Rectal smooth muscle tissue (tissue), 1 donor: ENCODE results near the gene PACC1.
"Not testable (repeated sequence)": the region's sequence is repeated elsewhere in the genome, so short reads cannot be mapped to it uniquely, and the experiment has no call there.

ENCODE experiments used
- H3K27ac ChIP-seq: one replicate; pipeline ENCODE4 v1.7.0; 2013; ENCODE audit warnings: low read depth, low read length, inconsistent platforms
- H3K27me3 ChIP-seq: one replicate; pipeline ENCODE4 v1.7.0; 2013; ENCODE audit warnings: low read length; ENCODE audit not compliant: control insufficient read depth, insufficient read depth
- H3K36me3 ChIP-seq: one replicate; pipeline ENCODE4 v1.7.0; 2013; ENCODE audit warnings: low read length; ENCODE audit not compliant: control insufficient read depth, insufficient read depth
- H3K4me1 ChIP-seq: one replicate; pipeline ENCODE4 v1.7.0; 2013; ENCODE audit warnings: low read length; ENCODE audit not compliant: control insufficient read depth, insufficient read depth
- H3K4me3 ChIP-seq: one replicate; pipeline ENCODE4 v1.7.0; 2013; ENCODE audit warnings: low read length
- H3K9ac ChIP-seq: one replicate; pipeline ENCODE4 v1.7.0; 2013; ENCODE audit warnings: low read length

The PACC1 gene

DNA sequence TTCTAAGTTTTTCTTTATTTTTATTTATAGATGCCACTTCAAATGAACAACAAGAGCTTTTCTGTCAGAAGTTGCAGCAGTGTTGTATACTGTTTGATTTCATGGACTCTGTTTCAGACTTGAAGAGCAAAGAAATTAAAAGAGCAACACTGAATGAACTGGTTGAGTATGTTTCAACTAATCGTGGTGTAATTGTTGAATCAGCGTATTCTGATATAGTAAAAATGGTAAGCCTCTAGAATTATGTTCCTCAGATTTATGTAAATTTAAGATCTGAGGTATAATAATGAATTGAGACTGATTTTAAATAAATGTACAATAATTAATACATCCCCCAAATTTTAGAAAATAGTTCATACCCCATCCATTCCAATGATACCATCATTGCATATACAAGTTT is 85.6 kb downstream of the PACC1 start:
- Histone ChIP-seq H3K27ac (no peak overlapping the region), H3K4me3 (no peak overlapping the region), H3K36me3 (no peaks in the 10 kb centered on the region), H3K9ac (no peak overlapping the region), H3K4me1 (no peaks in the 10 kb centered on the region), H3K27me3 (no peaks in the 10 kb centered on the region)

DNA sequence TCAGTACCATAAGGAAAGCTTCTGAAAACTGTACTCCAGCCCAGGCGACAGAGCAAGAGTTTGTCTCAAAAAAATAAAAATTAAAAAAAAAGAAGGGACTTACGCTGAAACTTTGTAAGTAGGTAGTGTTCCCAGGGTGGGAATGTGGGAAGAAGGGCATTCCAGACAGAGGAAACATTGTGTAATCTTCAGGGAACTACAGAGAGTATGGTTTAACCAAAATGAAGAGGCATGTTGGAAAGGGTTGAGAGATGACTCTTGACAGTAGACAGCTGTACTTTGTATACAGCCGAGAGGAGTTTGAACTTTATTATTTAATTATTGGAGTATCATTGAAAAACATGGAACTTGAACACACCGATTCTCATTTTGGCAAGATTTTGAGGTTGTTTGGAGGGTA is 86.4 kb downstream of the PACC1 start:
- H3K36me3 ChIP-seq = no peaks in the 10 kb centered on the region
- no peak overlapping the region for H3K27ac ChIP-seq
- no peaks in the 10 kb centered on the region for H3K4me1 ChIP-seq
- no peak overlapping the region for H3K4me3 ChIP-seq
- H3K27me3 ChIP-seq = no peaks in the 10 kb centered on the region
- H3K9ac ChIP-seq = no peak overlapping the region

DNA sequence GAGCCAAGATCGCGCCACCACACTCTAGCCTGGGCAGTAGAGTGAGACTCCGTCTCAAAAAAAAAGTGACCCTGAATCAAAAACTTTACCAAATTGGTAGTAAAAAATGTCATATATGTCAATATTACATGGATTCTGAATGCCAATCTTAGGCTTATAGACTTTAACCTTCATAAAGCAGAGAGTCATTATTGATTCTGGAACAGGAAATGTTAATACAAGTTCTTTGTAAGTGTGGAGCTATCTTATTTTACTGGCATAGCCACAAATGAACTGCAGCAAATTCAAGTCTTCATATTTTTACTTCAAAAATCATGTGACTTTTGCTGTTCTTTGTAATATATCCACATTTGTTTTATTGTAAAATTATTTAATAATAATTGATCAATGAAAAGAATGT is 88.1 kb downstream of the PACC1 start:
- Histone ChIP-seq H3K27me3 (no peaks in the 10 kb centered on the region), H3K27ac (no peak overlapping the region), H3K9ac (no peak overlapping the region), H3K36me3 (no peaks in the 10 kb centered on the region), H3K4me3 (no peak overlapping the region), H3K4me1 (no peaks in the 10 kb centered on the region)

DNA sequence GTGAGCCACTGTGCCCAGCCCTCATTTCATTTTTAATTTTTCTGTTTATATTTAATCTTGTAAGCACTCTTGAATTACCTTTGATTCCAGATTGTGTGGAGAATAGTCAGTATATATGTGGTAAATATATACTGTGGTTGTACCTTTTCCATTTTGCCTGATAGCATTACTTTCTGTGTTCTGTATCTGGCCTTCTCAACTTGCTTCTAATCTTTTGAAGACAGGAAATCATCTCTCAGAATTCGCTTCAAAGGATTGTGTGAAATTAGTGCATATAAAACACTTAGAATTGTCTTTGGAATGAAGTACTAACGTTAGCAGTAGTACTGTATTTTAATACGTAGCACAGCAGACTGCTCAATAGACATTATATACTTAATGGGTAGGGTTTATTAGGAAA is 91.6 kb downstream of the PACC1 start:
- H3K36me3 ChIP-seq = no peaks in the 10 kb centered on the region
- no peaks in the 10 kb centered on the region for H3K4me1 ChIP-seq
- H3K27me3 ChIP-seq = no peaks in the 10 kb centered on the region
- no peak overlapping the region for H3K27ac ChIP-seq
- H3K9ac ChIP-seq = no peak overlapping the region
- no peak overlapping the region for H3K4me3 ChIP-seq

DNA sequence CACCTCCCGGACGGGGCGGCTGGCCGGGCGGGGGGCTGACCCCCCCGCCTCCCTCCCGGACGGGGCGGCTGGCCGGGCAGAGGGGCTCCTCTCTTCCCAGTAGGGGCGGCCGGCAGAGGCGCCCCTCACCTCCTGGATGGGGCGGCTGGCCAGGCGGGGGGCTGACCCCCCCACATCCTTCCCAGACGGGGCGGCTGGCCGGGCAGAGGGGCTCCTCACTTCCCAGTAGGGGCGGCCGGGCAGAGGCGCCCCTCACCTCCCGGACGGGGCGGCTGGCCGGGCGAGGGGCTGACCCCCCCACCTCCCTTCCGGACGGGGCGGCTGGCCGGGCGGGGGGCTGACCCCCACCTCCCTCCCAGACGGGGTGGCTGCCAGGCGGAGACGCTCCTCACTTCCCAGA is 93.7 kb downstream of the PACC1 start:
- not testable (repeated sequence) for H3K36me3 ChIP-seq, H3K27ac ChIP-seq, H3K9ac ChIP-seq

DNA sequence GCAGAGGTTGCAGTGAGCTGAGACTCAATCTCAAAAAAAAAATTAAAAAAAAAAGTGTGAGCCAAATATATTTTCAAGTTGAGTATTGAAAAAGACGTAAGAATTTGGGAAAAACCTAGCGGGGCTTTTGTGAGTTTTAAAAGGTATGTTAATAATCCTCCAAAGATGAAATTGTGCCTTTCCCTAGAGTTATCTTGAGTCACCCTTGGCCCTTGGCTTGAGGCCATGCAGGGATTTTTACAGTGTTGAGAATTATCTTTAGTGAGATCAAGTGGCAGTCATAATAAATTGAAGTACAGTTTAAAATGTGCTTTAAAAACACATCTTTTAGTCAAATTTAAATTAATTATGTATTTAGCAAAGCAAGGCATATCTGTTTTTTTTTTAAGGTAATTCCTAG is 96.8 kb downstream of the PACC1 start:
- Histone ChIP-seq H3K9ac (no peak overlapping the region), H3K27me3 (no peaks in the 10 kb centered on the region), H3K27ac (no peak overlapping the region), H3K4me3 (no peak overlapping the region), H3K4me1 (no peaks in the 10 kb centered on the region), H3K36me3 (no peaks in the 10 kb centered on the region)

More for the DNA sequence above, 93.7 kb downstream of the PACC1 start:
- not testable (repeated sequence) for H3K4me1 ChIP-seq, H3K4me3 ChIP-seq, H3K27me3 ChIP-seq

DNA sequence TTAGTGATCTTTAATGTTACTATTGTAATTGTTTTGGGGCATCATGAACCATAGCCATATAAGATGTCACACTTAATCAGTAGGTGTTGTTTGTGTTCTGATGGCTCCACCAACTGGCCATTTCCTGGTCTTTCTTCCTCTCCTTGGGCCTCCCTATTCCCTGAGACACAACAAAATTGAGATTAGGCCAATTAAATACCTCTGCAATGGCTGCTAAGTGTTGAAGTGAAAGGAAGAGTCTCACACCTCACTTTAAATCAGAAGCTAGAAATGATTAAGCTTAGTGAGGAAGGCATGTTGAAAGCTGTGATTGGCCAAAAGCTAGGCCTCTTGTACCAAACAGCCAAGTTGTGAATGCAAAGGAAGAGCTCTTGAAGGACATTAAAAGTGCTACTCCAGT is 98.8 kb downstream of the PACC1 start:
- Histone ChIP-seq H3K9ac (no peak overlapping the region), H3K36me3 (no peaks in the 10 kb centered on the region), H3K27me3 (no peaks in the 10 kb centered on the region), H3K27ac (no peak overlapping the region), H3K4me1 (no peaks in the 10 kb centered on the region), H3K4me3 (no peak overlapping the region)

DNA sequence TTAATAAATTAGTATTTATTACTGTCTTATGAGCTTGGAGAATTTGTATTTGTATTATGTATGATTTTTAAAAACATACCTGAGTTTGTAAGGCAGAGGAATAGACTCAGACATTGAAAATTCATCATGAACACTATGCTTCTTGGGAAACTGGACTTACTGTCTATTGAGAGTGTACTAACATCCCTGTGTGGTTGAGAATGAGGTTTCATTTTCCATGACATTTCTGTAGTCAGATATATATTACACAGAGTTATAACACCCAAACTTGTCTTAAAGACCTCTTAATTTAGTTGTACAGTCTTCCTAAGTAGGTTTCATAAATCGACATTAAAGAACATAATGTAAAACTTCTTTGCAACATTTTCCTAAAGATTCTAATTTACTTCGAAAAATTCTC is 99.5 kb downstream of the PACC1 start:
- Histone ChIP-seq H3K36me3 (no peaks in the 10 kb centered on the region), H3K4me1 (no peaks in the 10 kb centered on the region), H3K4me3 (no peak overlapping the region), H3K27ac (no peak overlapping the region), H3K27me3 (no peaks in the 10 kb centered on the region), H3K9ac (no peak overlapping the region)
